ENCODE measurements around the gene WDR70.
"Not testable (repeated sequence)": the region's sequence is repeated elsewhere in the genome, so short reads cannot be mapped to it uniquely, and the experiment has no call there.

The WDR70 gene

DNA sequence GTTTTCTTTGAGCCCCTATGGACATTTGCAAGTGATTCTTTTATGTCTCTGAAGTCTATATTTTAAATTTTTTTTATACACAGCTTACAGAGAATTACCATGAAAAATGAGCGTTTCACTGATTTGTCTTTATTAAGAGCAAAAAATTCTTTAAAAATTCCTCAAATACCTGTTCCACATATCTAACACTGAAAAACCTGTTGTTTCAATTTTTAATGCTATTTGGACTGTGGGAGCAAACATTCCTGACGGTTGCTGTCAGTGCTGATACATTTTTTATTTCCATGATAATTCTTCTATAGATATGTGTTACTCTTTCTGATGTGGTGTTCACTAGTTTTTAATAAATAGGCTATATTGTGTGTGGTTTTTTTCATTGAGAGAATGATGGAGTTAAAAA lies 261.0 kb downstream of the WDR70 start:
- no peak for DNase-seq (ENCODE audit: low spot score)

DNA sequence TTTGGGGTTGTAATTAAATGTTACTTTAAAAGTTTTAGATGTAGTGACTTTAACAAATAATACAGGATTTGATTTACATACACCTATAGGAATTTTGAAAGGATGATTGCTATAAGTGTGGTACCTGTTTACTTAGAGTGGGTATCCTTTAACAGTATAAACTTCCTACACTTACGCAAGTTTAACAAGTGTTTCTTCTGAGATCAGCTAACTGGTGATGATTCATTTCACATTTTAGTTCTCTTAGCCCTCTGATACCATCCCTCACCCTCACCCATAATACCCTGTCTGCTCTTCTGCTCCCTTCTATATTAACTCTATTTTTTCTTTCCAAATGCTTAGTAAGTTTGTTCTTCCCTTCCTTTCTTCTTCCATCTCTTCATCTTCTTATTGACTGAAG lies 262.8 kb downstream of the WDR70 start:
- no peak for DNase-seq (ENCODE audit: low spot score)

DNA sequence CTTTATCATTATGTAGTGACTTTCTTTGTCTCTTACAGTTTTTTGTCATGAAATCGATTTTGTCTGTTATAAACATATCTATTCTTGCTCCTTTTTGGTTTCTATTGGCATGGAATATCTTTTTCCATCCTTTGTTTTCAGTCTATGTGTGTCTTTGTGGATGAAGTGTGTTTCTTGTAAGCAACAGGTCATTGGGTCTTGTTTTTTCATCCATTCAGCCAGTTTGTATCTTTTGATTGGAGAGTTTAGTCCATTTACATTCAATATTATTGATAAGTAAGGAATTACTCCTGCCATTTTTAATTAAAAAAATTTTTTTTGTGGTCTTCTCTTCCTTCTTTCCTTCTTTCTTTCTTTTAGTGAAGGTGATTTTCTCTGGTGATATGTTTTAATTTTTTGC lies 266.6 kb downstream of the WDR70 start:
- DNase-seq (ENCODE audit: low spot score): no peak

DNA sequence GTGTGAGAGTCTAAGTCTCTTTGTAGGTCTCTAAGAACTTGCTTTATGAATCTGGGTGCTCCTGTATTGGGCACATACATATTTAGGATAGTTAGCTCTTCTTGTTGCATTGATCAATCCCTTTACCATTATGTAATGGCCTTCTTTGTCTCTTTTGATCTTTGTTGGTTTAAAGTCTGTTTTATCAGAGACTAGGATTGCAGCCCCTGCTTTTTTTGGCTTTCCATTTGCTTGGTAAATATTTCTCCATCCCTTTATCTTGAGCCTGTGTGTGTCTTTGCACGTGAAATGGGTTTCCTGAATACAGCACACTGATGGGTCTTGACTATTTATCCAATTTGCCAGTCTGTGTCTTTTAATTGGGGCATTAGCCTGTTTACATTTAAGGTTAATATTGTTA lies 275.4 kb downstream of the WDR70 start:
- DNase-seq (ENCODE audit: low spot score): not testable (repeated sequence)

DNA sequence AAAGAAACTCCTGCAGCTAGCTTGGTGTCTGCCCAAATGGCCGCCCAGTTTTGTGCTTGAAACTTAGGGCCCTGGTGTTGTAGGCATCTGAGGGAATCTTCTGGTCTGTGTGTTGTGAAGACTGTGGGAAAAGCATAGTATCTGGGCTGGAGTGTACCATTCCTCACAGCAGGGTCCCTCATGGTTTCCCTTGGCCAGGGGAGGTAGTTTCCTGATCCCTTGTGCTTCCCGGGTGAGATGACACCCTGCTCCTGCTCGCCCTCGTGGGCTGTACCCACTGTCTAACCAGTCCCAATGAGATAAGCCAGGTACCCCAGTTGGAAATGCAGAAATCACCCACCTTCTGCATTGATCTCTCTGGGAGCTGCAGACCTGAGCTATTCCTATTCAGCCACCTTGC lies 277.9 kb downstream of the WDR70 start:
- DNase-seq (ENCODE audit: low spot score): no peak

DNA sequence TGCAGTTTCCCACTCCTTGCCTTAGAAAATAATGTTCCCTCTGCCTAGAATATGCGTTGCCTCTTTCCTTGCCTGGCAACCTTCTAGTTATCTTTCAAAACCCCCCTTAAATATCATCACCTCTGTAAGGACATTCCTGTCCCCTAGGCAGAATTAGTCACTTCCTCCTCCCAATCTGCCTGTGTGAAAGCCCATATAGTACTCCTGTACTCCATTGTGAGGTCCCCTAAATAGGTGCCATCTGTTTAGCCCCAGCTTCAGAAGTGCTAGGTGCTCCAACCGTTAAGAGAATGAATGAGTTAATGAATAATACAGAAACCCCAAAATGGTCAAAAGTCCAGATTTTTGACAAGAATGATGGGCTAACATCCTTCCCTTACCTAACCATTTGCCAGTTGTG lies 279.3 kb downstream of the WDR70 start:
- no peak for DNase-seq (ENCODE audit: low spot score)

DNA sequence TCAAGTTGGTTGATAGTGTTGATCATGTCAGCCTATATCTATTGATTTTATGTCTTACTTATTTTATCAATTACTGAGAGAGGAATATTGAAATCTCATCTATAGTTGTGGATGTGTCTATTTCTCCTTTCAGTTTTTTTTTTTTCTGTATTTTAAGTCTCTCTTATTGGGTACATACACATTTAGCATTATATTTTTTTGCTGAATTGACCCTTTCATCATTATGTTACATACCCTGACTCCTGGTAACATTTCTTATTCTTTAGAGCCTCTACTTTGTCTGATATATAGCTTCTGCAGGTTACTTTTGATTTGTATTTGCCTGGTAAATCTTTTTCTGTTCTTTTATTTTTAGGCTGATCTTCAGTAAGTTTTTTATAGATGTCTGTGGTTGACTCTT lies 281.2 kb downstream of the WDR70 start:
- no peak for DNase-seq (ENCODE audit: low spot score)

DNA sequence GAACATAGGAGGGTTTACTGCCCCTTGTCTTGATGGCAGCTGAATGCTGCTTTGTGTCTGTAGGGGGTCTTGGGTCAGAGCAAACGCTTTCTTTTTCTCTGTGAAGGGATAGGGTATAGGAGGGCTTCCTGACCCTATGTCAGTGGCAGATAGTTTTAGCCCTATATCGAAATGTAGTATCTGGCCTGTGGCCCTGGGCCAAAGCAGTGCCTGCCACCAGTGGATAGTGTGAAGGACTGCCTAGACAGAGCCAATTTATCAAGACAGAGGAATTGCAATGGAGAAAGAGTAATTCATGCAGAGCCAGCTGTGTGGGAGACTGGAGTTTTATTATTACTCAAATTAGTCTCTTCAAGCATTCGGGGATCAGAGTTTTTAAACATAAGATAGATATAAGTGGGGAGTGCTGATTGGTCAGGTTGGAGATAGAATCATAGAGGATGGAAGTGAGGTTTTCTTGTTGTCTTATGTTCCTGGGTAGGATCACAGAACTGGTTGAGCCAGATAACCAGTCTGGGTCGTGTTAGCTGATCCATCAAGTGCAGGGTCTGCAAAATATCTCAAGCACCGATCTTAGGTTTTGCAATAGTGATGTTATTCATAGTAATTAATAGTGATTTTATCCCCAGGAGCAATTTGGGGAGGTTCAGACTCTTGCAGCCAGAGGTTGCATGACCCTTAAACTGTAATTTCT lies 282.3 kb downstream of the WDR70 start:
- DNase-seq (ENCODE audit: low spot score): no peak

DNA sequence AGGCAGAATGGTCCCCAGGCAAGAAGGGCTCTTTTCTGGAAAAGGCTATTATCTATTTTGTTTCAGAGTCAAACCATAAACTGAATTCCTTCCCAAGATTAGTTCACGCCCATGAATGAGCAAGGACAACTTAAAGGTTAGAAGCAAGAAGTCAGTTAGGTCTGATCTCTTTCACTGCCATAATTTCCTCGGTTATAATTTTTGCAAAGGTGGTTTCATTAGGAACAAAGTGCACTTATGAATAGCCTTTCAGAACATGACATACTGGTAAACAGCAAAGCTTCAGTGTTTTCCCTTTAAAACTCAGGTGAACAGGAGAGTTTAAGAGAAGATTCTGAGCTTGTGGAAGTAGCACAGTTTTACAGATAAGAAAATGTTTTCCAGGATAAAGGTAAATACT lies 282.8 kb downstream of the WDR70 start:
- no peak for DNase-seq (ENCODE audit: low spot score)

DNA sequence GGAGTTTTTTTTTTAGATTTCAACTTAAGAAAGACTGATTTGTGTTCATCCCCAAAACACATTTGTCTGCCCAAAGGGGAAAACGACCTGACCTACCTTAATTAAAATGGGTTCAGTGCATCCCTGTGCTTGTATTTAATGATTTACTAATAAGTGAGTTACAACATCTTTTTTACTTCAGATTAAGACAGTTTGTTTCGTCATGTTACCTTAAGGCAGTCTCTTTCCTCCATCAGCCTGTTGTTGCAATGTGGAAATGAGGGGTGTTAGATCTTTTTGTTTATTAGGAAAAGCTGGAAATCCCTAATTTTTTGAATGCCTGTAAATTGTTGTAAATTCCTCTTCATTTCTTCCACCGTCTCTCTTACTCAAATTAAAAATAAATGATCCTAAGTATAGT lies 283.2 kb downstream of the WDR70 start:
- no peak for DNase-seq (ENCODE audit: low spot score)

DNA sequence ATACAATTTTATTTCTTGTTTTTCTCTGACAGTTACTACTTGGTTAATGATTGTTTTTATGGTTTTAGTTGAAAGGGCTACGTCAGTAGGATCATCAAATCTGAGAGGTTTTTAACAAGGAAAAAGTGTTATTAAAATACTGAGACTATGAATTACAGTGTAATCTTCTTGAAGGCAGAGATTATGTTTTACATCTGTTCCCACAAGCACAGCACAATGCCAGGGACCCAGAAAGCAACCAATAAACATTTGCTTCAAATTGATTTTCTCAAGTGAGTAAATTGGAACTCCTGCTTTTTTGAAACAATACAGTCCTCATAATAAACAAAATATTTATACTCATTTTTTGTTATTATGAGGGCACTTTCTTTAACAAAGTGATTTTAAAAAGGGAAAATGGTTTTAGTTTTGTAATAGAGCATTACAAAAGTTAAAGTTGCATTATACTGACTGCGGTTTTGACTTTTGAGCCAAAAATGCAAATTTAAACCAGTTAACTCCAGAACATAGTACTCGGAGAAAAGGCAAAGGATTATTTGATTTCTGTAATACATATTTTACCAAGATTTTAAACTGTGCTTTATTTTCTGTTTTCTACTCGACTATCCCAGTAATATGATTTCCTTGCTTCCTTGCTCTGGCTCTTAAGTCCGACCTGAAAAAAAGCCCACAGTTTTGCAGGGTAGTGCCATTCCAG lies 283.8 kb downstream of the WDR70 start:
- peak; percentile 37 for DNase-seq (ENCODE audit: low spot score)

DNA sequence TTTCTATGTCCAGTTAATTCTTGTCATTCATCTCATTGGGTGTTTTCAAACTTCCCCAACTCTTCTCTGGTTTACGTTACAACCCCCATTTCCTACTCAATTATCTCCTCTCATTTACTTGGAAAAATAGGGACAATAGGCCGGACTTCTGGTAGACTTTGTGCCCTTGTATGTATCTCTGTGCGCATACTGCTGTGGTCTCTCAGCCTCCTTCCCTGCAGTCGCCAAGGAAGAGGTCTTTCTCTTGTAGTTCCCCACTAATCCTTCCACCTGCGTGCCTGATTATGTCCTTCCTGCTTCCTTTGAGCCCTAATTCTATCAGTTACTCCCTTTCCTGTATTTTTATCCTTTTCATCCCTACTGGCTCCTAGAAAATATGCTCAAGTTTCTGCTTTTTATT lies 284.4 kb downstream of the WDR70 start:
- no peak for DNase-seq (ENCODE audit: low spot score)

DNA sequence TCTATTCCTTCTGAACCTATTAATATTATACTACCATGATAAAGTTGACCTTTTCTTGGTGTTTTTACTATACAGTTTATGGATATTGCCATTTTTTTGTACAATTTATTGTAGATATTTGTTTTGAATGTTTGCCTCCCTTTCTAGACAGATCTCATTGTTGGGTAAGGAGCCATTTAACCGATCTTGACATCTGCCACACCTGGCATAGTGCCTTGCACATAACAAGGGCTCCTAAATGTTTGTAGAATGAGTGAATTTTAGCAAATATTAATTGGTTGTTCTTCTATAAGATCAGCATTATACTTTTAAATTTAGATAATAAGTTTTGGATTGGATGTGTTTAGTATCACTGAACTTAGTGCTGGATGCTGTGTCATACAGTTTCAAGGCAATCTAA lies 285.4 kb downstream of the WDR70 start:
- no peak for DNase-seq (ENCODE audit: low spot score)

DNA sequence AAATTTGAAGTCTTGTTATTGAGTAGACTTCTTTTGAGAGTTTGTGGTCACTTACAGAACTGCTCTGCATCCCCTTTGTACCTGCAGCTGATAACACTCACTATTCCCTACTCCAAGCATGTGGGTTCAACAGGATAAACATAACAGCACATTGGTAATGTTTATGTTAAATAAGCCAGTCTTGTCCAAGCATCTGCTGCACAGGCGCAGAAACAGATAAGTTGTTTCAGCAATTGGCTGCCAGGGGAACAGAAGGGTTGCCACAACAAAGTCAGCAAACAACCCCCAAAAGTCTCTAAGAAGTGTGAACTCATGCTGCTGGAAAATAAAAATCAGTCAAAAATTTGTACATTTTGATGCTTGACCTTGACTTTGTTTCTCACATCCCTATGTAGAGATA lies 286.2 kb downstream of the WDR70 start:
- DNase-seq (ENCODE audit: low spot score): no peak

DNA sequence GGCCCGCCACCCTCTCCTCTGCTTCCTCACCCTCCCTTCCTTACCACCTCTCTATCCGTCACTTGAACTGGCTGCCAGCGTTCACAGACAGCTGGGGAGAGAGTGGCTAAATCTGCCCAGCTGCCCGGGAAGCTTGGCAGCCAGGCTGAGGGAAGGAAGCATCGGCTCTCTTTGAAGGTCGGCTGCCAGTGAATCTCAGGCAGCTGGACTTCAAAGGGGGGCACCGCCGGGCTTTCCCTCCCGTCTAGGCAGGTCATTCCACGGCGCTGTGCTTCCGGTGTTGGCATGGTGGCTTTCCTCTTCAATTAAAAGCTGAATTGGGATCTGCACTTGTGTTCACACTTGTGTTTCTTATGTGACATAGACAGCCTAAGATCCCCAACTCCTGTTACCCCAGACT lies 286.8 kb downstream of the WDR70 start:
- no peak for DNase-seq (ENCODE audit: low spot score)

DNA sequence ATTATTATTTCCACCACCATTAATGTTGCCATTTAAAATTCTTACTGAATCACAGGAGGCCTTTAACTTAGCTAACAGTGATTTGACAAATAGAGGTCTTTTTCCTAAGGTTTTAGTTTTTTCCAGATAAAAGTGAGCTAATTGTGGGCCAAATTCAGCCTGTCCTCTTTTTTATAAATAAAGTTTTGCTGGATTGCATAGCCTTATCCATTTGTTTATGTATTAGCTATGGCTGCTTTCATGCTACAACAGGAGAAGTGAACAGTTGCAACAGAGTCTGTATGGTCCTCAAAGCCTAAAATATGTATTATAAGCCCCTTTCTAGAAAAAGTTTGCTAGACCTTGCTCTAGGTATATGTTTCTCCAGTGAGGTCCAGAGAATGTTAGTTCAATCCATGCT lies 288.3 kb downstream of the WDR70 start:
- DNase-seq (ENCODE audit: low spot score): no peak

DNA sequence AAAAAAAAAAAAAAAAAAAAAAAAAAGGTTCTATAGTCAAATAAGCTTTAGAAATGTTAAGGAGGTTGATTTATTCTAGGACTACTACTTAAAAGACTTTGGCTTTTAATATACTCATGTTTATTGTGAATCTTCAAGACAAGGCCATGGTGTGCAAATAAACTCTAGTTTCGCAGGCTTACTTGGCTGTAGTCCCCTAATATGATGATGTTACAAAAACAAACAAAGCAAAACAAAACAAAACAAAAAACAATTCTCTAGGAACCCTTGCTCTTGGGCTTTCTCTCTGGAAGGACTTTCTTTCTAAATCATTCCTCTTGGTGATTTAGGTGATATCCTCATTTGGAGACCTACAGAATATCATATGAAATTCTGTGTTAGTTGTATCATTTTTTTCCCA lies 288.7 kb downstream of the WDR70 start:
- no peak for DNase-seq (ENCODE audit: low spot score)

DNA sequence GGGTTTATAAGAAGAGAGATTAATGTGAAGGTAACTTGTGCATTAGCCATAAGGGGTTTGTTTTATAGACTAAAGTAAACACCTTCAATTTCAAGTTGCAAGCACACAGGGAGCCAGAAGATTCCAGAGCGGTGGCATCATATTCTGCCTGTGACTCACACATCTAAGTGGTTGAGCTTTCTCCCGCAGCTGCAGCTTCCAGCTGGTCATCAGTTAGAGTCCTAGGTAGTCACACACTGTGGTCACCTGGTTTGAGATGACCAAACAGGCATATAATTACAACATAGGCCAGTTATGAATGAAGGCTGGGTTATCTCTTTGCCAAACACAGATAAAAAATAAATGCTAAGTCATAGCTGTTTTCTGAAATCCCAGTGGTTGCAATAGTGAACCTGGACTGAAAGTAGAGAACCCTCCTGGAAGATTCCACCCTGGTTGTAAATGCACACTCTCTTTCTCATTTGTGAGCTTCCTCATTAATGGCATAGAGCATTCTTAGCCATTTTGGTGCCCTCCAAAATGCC lies 289.5 kb downstream of the WDR70 start:
- peak; percentile 89 for DNase-seq (ENCODE audit: low spot score)

DNA sequence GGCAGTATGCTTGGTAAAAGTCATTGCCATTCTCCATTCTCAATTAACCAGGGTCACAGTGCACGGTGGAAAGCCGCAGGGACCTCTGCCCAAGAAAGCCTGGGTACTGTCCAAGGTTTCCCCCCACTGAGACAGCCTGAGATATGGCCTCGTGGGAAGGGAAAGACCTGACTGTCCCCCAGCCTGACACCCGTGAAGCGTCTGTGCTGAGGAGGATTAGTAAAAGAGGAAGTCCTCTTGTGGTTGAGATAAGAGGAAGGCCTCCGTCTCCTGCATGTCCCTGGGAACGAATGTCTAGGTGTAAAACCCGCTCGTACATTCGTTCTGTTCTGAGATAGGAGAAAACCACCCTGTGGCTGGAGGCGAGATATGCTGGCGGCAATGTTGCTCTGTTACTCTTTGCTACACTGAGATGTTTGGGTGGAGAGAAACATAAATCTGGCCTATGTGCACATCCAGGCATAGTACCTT lies 293.0 kb downstream of the WDR70 start:
- DNase-seq (ENCODE audit: low spot score): not testable (repeated sequence)

DNA sequence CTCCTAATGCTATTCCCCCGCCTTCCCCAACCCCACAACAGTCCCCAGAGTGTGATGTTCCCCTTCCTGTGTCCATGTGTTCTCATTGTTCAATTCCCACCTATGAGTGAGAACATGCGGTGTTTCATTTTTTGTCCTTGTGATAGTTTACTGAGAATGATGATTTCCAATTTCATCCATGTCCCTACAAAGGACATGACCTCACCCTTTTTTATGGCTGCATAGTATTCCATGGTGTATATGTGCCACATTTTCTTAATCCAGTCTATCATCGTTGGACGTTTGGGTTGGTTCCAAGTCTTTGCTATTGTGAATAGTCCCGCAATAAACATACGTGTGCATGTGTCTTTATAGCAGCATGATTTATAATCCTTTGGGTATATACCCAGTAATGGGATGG lies 295.2 kb downstream of the WDR70 start:
- DNase-seq (ENCODE audit: low spot score): not testable (repeated sequence)

DNA sequence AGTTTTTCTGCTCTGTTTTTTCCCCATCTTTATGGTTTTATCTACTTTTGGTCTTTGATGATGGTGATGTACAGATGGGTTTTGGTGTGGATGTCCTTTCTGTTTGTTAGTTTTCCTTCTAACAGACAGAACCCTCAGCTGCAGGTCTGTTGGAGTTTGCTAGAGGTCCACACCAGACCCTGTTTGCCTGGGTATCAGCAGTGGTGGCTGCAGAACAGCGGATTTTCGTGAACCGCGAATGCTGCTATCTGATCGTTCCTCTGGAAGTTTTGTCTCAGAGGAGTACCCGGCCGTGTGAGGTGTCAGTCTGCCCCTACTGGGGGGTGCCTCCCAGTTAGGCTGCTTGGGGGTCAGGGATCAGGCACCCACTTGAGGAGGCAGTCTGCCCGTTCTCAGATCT lies 300.2 kb downstream of the WDR70 start:
- not testable (repeated sequence) for DNase-seq (ENCODE audit: low spot score)

DNA sequence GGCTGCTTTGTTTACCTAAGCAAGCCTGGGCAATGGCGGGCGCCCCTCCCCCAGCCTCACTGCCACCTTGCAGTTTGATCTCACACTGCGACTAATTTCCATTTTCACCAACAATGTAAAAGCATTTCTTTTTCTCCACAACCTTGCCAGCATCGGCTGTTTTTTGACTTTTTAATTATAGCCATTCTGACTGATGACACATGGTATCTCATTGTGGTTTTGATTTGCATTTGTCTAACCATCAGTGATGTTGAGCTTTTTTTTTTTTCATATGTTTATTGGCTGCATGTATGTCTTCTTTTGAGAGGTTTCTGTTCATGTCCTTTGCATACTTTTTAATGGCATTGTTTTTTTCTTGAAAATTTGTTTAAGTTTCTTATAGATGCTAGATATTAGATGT lies 300.8 kb downstream of the WDR70 start:
- not testable (repeated sequence) for DNase-seq (ENCODE audit: low spot score)

DNA sequence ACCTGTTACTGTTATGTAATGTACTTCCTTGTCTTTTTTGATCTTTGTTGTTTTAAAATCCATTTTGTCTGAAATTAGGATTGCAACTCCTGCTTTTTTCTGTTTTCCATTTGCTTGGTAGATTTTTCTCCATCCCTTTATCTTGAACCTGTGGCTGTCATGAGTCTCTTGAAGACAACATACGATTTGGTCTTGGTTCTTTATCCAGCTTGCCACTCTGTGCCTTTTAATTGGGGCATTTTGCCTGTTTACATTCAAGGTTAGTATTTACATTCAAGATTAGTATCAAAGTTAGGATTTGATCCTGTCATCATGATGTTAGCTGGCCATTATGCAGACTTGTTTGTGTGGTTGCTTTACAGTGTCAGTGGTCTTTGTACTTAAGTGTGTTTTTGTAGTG lies 304.0 kb downstream of the WDR70 start:
- no peak for DNase-seq (ENCODE audit: low spot score)

DNA sequence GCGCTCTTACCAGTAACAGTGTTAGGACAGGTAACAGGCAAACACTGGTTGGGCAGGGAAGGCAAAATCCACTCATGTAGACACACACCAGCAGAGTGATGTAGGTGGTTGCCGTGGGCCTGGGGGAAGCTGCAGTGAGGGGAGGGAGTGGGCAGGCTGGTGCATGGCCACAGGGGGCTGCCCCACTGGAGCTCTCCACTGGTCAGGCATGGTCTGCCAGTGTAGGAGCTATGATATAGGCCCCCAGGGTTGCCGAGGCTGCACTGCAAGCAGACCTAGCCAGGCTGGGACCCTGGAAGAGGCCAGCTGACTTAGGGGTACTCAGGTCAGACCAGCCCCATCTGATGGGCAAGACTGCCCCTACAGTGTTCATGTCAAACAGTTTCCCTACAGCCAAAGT lies 306.1 kb downstream of the WDR70 start:
- DNase-seq (ENCODE audit: low spot score): no peak

Measured in AG20443 (cell line).